HG03175 (cell line): ENCODE measurements around the gene TMEM145.
A peak's percentile ranks its signal among the peaks of the same experiment; 100 is the strongest.
"Not testable (repeated sequence)": the region's sequence is repeated elsewhere in the genome, so short reads cannot be mapped to it uniquely, and the experiment has no call there.

Source experiments
- ATAC-seq: cut with Tn5 transposase; IDR thresholded peaks from one replicate; pipeline ENCODE4 v1.9.1; 2021; ENCODE audit warnings: mild to moderate bottlenecking, moderate library complexity; ENCODE audit not compliant: unreplicated experiment

TMEM145 gene

GRCh38 chr19:42333975-42334696, 21.0 kb downstream of the TMEM145 start:
- ATAC-seq = no peak

- no peak for ATAC-seq
Observed at GRCh38 chr19:42334697-42335373, 21.7 kb downstream of the TMEM145 start.

GRCh38 chr19:42335374-42335936, 22.3 kb downstream of the TMEM145 start:
- no peak for ATAC-seq

- no peak for ATAC-seq
Observed at GRCh38 chr19:42335971-42336370, 22.9 kb downstream of the TMEM145 start.

- not testable (repeated sequence) for ATAC-seq
Observed at GRCh38 chr19:42339126-42339860, 26.2 kb downstream of the TMEM145 start.

- not testable (repeated sequence) for ATAC-seq
Observed at GRCh38 chr19:42339922-42340321, 26.8 kb downstream of the TMEM145 start.

GRCh38 chr19:42343344-42344110, 30.4 kb downstream of the TMEM145 start:
- no peak for ATAC-seq

GRCh38 chr19:42344336-42344893, 31.3 kb downstream of the TMEM145 start:
- no peak for ATAC-seq

- no peak for ATAC-seq
Observed at GRCh38 chr19:42345191-42345812, 32.2 kb downstream of the TMEM145 start.

GRCh38 chr19:42348211-42348610, 35.1 kb downstream of the TMEM145 start:
- no peak for ATAC-seq

- no peak for ATAC-seq
Observed at GRCh38 chr19:42349378-42350107, 36.4 kb downstream of the TMEM145 start.

- ATAC-seq = no peak
Observed at GRCh38 chr19:42350417-42350816, 37.3 kb downstream of the TMEM145 start.

GRCh38 chr19:42351079-42351735, 38.1 kb downstream of the TMEM145 start:
- ATAC-seq = no peak

GRCh38 chr19:42352301-42353259, 39.5 kb downstream of the TMEM145 start:
- ATAC-seq = peak; percentile 64

- no peak for ATAC-seq
Observed at GRCh38 chr19:42353341-42354015, 40.4 kb downstream of the TMEM145 start.

- no peak for ATAC-seq
Observed at GRCh38 chr19:42355896-42356295, 42.8 kb downstream of the TMEM145 start.

- no peak for ATAC-seq
Observed at GRCh38 chr19:42356686-42357085, 43.6 kb downstream of the TMEM145 start.
